D341Med (cell line): ENCODE measurements around the gene PPP4C.
"Not testable (repeated sequence)": the region's sequence is repeated elsewhere in the genome, so short reads cannot be mapped to it uniquely, and the experiment has no call there.

Experiments
- DNase-seq: peaks from one replicate; pipeline ENCODE4 v3.0.0; 2012; ENCODE audit warnings: low spot score

The PPP4C gene

DNA sequence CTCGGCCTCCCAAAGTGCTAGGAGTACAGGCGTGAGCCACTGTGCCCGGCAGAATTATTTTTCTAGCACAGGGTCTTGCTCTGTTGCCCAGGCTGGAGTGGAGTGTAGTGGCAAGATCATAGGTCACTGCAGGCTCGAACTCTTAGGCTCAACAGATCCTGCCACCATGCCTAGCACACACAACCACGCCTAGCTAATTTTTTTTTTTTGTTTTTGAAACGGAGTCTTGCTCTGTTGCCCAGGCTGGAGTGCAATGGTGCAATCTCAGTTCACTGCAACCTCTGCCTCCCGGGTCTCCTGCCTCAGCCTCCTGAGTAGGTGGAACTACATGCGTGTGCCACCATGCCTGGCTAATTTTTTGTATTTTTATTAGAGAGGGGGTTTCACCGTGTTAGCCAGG lies 49.9 kb downstream of the PPP4C start:
- DNase-seq, result not testable (repeated sequence)

DNA sequence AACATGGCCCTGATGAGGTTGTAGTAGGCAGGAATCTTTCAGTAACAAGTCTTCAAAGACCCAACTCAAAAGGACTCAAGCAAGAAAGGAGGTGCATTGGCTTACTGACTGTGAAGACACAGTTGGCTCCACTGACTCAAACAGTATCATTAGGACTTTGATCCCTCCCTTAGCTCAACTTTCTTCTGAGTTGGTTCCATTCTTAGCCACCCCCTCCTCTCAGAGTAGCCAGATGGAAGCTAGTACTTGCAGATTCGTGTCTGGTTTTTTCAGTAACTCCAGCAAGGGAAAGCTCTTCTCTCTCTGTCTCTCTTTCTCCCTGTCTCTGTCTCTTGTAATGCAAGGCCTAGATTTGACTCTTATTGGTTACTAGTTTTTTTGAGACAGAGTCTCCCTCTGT lies 52.2 kb downstream of the PPP4C start:
- DNase-seq, result no peak

DNA sequence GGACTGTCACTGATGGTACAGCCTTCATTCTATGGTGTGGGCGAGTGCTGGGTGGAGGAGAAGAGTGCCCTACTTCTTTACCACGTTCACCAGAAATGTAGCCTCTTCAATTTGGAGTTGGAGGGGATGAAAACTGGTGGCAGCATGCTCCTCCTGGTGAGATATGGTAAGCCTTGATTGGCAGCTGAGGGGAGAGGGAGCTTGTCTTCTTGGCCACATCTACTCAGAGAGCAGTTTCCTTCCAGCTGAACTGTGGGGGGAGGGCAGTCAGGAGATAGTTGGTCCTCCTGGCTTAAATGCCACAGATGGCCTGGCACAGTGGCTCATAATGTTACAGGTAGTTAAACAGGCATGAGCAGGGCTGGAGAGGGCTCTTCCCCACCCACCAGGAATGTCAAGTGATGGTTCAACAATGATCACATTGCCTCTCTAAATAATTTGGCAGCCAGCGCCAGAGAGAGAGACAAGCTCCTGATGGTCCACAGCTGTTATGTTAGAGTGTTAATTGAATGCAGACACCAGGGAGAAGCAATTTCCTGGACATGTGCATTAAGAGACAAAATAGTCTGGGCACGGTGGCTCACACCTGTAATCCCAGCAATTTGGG lies 56.2 kb downstream of the PPP4C start:
- no peak for DNase-seq

DNA sequence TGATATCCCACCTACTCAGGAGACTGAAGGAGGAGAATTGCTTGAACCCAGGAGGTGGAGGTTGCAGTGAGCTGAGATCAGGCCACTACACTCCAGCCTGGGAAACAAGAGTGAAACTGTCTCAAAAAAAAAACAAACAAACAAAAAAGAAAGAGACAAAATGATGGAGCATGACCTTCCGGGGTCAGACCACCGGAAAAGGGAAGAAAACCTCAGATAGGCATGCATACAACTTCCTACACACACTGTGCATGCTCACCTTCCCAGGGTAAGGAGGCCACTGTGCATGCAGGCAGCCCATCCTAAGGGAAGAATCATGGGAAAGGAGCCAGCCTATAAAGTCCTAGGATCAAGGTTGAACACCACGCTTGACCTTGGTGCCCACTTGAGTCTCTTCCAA lies 56.8 kb downstream of the PPP4C start:
- no peak for DNase-seq
